HG03354 (cell line): ENCODE results near the gene ADGRF4.
A peak's percentile ranks its signal among the peaks of the same experiment; 100 is the strongest.

Source experiments
- ATAC-seq: cut with Tn5 transposase; IDR thresholded peaks from one replicate; pipeline ENCODE4 v1.9.1; 2021; ENCODE audit warnings: mild to moderate bottlenecking; ENCODE audit not compliant: unreplicated experiment, poor library complexity, severe bottlenecking

Gene ADGRF4

DNA sequence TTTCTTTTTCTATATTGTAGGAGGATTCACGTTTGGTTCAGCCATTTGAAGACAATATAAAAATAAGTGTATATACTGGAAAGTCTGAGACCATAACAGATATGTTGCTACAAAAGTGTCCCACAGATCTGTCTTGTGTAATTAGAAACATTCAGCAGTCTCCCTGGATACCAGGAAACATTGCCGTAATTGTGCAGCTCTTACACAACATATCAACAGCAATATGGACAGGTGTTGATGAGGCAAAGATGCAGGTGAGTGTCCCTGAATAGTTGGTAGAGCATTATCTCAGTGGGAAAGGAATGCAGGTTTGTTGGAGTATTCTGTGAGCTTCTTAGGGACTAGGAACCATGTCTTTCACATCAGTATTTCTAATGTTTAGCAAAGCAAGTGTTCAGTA is 18.3 kb upstream of the ADGRF4 start:
- ATAC-seq: no peak

GRCh38 chr6:47680724-47681123 is 17.7 kb upstream of the ADGRF4 start:
- no peak for ATAC-seq

DNA sequence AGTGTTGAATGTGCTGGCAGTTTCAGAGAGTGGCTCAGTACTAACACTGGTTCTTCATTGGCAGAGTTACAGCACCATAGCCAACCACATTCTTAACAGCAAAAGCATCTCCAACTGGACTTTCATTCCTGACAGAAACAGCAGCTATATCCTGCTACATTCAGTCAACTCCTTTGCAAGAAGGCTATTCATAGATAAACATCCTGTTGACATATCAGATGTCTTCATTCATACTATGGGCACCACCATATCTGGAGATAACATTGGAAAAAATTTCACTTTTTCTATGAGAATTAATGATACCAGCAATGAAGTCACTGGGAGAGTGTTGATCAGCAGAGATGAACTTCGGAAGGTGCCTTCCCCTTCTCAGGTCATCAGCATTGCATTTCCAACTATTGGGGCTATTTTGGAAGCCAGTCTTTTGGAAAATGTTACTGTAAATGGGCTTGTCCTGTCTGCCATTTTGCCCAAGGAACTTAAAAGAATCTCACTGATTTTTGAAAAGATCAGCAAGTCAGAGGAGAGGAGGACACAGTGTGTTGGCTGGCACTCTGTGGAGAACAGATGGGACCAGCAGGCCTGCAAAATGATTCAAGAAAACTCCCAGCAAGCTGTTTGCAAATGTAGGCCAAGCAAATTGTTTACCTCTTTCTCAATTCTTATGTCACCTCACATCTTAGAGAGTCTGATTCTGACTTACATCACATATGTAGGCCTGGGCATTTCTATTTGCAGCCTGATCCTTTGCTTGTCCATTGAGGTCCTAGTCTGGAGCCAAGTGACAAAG is 17.0 kb upstream of the ADGRF4 start:
- no peak for ATAC-seq

- ATAC-seq: no peak
These were observed 12.0 kb upstream of the ADGRF4 start for GRCh38 chr6:47686411-47686810.

- ATAC-seq: no peak
These were observed 10.9 kb upstream of the ADGRF4 start for GRCh38 chr6:47687432-47687831.

DNA sequence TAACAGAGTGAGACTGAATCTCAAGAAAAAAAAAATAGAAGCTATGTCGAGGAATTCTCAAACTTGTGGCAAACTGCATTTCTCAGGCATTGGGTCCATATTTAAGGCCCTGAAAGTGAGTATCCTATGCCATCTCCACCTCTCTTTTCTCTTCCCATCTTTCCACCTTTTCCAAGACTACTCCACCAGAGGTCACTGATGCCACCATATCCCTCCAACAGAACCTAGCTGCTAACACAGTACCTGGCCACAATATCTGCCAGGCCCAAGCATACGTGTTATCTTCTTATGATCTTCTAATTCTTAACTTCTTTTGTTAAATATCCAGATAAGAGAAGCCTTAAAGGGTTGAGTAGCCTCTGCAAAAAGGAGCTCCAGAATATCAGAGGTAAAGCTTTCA is 8.2 kb upstream of the ADGRF4 start:
- ATAC-seq: no peak

DNA sequence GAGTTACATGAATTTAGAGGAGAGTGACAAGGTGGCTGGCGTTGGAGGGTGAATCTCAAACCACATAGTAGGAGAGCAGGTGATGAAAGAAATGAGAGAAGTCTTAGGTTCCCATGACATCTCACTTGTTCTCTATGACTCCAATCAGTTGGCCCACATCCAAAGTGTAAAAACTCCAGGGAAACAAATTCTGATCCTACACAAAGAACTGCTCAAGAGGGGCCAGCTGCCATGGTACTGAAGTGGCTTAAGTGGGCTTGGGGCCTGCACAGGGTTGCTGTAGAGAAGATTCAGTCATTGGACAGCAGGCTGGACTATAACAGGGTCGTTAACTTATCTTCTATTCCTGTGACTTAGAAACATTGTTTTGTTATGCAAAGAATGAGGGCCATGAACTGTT is 7.6 kb upstream of the ADGRF4 start:
- no peak for ATAC-seq

GRCh38 chr6:47697925-47698324 is 455 bp upstream of the ADGRF4 start:
- ATAC-seq: no peak

GRCh38 chr6:47700053-47700452 is 1.7 kb downstream of the ADGRF4 start:
- ATAC-seq: no peak

GRCh38 chr6:47700596-47700995 is 2.2 kb downstream of the ADGRF4 start:
- ATAC-seq: no peak

GRCh38 chr6:47701363-47701762 is 3.0 kb downstream of the ADGRF4 start:
- peak; percentile 96 for ATAC-seq

- ATAC-seq: no peak
These were observed 10.8 kb downstream of the ADGRF4 start for GRCh38 chr6:47709160-47709559.

DNA sequence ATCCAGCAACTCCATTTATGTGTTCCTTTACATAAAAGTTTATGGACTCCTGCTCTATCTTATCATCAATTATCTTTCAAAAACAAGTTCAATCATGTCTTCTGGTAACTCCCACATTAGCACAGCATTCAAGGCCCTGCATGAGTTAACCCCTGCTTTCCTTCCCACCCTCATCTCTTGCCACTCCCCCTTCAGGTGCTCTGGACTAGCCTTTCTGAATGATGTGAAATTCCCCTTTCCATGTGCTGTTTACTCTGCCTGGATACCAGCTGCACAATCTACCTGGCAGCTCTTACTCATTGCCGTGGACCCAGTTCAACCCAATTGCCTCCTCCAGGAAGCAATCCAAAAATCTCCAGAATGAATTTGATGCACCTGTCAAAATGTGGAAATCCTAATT is 11.9 kb downstream of the ADGRF4 start:
- ATAC-seq: no peak

DNA sequence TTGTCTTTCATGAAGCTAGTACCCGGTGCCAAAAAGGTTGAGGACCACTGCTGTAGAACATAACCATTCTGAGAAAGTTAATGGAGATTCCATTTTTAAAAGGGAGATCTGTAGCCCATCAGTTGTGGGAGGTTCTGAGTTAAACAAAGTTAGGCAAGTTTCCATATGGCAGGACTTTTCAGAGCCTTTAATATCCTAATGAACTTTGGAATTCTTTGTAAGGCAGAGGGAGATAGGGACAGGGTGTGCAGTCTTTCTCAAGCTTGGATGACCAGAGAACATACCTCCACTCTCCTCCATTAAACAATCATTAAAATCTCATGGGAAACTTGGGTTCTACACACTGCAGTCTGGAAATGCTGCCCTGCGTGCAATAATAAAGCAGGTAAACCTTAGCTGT is 14.8 kb downstream of the ADGRF4 start:
- ATAC-seq: no peak

- no peak for ATAC-seq
These were observed 16.4 kb downstream of the ADGRF4 start for GRCh38 chr6:47714802-47715201.

DNA sequence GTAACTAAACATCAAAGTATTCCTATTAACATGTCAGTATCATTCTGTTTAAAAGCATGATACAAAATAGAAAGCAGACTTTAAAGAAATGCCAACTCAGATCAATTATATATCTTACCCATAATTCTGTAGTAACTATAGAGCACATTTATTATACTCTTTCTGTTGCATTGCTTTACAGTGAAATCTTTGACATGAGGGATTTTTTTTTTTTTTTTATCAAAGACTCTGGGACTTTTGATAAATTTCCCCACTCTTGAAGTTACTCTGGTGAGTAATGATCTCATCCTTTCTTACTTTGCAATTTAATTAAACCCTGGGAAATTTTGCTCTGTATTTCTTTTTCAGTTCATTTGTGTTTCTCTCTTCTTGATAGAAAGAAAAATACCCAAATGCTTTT is 17.4 kb downstream of the ADGRF4 start:
- no peak for ATAC-seq

DNA sequence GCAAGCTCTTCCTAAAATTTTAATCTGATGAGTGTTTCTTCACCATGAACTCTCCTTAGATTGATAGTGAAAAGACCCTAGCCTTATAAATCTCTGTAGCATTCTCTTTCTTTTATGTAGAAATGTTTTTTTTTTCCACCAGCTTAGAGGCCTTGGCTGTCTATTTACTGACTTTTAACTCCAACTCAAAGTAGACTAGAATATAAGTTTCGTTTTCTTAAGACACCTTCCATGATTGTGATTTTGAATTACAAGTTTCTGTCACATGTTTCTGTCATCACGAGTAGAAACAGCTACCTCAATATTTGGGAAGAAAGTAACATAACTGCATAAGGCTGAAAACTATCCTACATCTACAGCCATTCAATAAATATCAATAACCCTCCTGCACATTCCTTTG is 17.8 kb downstream of the ADGRF4 start:
- no peak for ATAC-seq

DNA sequence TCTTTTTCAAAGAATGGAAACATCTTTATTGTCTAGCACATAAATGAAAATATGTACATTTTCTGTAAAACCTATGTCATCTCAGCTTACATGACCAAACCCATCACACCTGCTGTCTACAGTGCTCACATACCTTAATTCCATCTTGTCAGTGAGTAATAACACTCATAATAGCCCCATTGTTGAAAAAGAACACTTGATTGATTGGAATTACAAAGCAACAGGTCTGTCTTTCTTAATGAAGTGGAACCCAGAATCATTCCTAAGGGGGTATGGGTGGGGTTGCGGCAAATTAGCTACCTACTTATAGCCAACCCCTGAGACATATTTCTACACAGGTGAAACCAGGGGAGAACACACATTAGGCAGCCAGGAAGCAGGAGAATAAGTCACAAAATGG is 20.2 kb downstream of the ADGRF4 start:
- ATAC-seq: no peak

- no peak for ATAC-seq
These were observed 22.8 kb downstream of the ADGRF4 start for GRCh38 chr6:47721189-47721588.

DNA sequence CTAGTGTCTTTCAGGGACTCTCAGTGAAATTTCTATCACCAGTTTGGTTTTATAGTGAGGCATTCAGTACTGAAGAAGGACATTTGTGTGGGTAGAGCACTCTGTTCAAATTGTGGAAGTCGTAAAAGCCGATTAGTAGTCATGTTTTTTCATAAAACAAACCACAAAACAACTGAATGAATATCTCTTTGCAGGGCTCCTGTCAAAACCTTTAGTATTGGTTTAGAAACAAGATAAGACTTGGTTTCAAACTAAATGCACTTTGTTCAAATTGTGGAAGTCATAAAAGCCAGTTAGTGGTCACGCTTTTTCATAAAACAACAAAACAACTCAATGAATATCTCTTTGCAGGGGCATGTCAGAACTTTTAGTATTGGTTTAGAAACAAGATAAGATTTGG is 23.8 kb downstream of the ADGRF4 start:
- peak; percentile 86 for ATAC-seq

GRCh38 chr6:47724300-47724699 is 25.9 kb downstream of the ADGRF4 start:
- ATAC-seq: no peak

DNA sequence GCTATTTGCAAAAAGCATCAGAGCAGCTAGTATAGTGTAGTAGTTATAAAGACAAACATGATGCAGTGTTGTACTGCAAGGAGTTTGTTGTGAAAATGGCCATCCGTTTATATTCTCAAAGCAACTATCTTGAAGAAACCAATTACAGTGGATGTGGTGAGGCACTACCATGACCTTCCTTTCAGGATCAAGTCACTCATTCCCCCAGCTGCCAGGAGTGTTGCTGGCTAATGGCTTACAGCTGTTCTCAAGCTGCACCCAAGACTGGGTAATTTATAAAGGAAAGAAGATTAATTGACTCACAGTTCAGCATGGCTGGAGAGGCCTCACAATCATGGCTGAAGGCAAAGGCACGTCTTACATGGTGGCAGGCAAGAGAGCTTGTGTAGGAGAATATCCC is 29.0 kb downstream of the ADGRF4 start:
- ATAC-seq: no peak
